IPS-18c (cell line): ENCODE results near the gene UST.
"Not testable (repeated sequence)": the region's sequence is repeated elsewhere in the genome, so short reads cannot be mapped to it uniquely, and the experiment has no call there.

ENCODE experiments used
- H3K4me3 ChIP-seq: 2 replicates; pipeline ENCODE4 v1.7.0; 2013; ENCODE audit warnings: low read depth, mild to moderate bottlenecking, low read length, moderate library complexity; ENCODE audit not compliant: insufficient read depth
- H3K9me3 ChIP-seq: one replicate; pipeline ENCODE4 v1.6.1; 2013; ENCODE audit warnings: mild to moderate bottlenecking, low read length, moderate library complexity; ENCODE audit not compliant: control insufficient read depth, insufficient read depth

UST gene

GRCh38 chr6:148956163-148956562, 209.3 kb downstream of the UST start:
- not testable (repeated sequence) for H3K4me3 ChIP-seq, H3K9me3 ChIP-seq

- H3K4me3 ChIP-seq = no peak overlapping the region
- H3K9me3 ChIP-seq = no peaks in the 10 kb centered on the region
Measured at GRCh38 chr6:148957752-148958151, 210.9 kb downstream of the UST start.

DNA sequence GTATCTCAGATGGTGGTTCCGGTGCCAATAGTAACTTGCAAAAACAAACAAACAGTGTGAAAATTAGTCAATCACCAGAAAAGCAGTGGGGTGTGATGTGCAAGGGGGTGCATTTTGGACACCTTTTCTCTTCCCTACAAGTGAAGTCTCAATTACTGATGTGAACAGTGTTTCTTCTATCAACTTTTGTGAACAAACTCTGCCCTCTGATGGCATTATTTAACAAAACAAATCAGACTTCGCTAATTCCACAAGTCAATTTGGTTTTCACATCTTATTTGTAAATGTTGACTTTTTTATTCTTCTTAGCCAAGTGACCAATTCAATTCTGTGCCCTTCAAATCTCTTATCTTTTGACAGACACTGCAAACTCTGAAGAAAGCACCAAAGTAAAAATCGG, 212.2 kb downstream of the UST start:
- no peak overlapping the region for H3K4me3 ChIP-seq
- no peaks in the 10 kb centered on the region for H3K9me3 ChIP-seq

DNA sequence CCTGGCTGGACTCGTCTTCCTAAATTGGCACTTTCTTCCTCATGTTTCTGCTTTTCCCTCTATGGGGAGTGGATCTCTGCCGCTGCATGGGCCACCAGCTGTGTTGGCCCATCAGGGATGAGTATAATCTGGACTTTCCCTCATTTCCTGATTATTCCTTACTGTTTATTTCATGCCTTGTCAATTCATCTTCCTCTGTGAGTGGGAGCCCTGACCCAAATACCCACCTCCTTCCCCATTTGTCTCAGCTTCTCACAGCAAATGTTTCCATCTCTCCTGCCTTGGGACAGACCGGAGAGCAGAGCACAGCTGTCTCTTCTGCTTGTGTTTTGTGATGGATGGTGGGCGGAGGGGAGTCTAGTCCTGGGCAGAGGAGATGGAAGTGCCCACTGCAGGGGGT, 212.7 kb downstream of the UST start:
- H3K9me3 ChIP-seq = no peaks in the 10 kb centered on the region
- no peak overlapping the region for H3K4me3 ChIP-seq

- Histone ChIP-seq H3K9me3 (no peaks in the 10 kb centered on the region), H3K4me3 (no peak overlapping the region)
Measured at GRCh38 chr6:148962854-148963515, 216.2 kb downstream of the UST start.

DNA sequence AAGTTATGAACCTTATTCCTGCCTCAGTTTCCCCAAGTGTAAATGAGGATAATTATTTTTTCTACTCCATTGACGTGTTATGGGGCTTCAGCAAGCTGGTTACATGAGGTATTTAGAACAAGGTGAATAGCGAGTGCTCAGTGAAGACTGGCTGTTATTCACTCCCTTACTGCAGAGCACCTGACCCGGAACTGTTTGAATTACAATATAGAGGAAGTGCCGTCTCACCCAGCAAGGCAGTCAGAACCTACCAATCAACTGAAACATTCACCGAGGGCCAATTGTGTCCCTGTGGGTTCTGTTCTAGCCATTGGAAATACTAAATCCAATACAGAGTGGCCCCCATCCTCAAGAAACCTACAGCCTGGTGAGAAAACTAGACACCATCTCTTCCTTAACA, 216.9 kb downstream of the UST start:
- Histone ChIP-seq H3K9me3 (no peaks in the 10 kb centered on the region), H3K4me3 (no peak overlapping the region)

- no peak overlapping the region for H3K4me3 ChIP-seq
- H3K9me3 ChIP-seq = no peaks in the 10 kb centered on the region
Measured at GRCh38 chr6:148964467-148964866, 217.6 kb downstream of the UST start.

DNA sequence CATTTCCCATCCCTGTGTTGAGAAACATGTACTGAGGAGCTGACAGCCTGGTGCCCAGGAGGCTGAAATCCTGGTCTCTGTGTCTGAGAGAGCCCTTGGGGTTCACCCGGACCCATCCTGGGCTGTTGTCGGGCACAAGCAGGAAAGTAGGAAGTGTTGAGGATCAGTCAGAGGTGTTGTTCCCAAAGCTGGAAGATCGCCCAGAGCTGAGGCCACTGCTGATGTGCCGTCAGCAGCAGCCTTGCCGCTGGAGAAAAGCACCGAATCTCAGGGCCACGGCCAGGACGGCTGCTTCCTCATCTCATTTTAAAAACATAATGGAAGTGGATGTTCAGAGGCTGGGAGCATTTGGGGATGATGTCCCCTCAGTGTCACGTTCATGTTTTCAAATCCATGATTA, 218.5 kb downstream of the UST start:
- H3K9me3 ChIP-seq = no peaks in the 10 kb centered on the region
- no peak overlapping the region for H3K4me3 ChIP-seq

DNA sequence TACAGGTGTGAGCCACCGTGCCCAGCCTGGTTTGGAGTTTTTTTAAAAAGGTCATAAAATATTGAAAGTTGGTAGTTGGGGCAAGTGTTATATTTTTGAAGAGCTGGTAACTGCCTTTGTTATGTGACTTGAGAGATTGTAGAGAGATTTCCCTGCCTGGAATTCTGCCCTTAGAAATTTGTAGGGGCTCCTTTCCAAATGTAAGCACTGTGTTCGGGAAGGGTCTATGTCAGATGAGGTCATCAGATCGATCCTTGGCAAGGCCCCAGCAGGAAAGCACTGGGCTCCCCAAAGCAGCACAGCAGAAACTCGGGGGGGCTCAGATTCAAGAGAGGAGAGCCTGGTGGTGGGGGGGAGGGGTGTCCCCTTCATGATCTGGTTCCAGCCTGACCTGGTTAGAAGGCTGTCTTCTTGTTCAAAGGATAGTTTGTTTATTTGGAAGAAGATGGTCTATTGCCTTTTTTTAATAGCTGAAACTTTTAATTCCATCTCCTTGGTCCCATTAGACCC, 220.2 kb downstream of the UST start:
- Histone ChIP-seq H3K9me3 (no peaks in the 10 kb centered on the region), H3K4me3 (no peak overlapping the region)

DNA sequence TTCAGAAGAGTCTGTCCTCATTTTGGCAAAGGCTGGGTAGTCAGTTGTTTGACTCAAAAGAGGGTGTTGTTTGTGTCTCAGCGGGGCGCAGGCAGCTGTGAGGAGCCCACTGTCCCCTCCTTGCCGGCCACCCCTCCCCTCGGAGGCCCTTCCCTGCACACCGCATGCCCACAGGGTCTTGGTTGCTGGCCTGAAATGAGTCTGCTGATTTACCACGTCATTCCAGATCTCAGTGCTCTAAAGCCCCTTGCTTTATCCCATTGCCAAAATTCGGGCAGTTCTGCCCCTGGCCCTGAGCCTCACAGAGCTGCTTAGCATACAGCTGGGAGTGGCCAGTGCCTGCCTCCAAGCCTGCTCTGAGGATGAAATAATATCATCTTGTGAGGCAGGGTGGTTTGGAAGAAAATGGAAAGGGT, 220.7 kb downstream of the UST start:
- no peak overlapping the region for H3K4me3 ChIP-seq

DNA sequence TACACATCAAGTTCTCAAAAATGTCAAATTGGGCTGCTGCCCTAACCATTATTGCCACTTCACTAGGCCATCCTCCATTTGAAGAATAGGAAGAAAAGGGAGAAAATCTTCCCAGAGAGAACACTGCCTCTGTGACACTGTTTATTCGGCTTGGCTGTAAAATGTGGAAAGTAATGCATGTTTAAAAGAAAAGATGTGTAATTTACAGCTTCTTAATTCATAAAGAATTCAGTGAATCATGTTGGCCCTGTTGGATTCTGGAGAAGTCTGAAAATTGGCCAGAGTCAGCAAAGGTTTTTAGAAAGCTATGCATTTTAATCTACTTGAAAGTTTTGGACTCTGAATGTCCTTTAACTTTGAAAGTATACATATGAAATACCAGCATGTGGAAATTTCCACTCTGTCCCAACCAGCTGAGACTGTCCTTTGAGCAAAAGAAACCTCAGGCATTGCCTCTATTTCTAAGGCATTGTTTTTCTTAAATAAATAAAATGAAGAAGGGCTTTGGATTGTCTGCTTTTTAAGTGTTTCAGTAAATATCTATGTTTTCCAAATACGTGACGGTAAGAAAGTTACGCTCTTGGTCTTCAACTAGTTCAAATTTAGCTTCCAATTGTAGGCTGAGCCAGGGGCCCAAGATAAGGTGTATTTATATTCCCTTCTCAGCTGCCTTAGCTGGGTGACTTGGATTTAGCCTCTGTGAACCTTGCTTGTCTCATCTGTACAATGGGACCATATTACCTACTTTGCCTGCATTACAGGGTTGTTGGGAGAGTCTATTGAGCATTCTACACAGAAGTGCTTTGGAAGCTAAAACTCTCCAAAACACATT, 222.2 kb downstream of the UST start:
- no peak overlapping the region for H3K4me3 ChIP-seq
- no peaks in the 10 kb centered on the region for H3K9me3 ChIP-seq

More for the DNA sequence above, 220.7 kb downstream of the UST start:
- H3K9me3 ChIP-seq = no peaks in the 10 kb centered on the region

DNA sequence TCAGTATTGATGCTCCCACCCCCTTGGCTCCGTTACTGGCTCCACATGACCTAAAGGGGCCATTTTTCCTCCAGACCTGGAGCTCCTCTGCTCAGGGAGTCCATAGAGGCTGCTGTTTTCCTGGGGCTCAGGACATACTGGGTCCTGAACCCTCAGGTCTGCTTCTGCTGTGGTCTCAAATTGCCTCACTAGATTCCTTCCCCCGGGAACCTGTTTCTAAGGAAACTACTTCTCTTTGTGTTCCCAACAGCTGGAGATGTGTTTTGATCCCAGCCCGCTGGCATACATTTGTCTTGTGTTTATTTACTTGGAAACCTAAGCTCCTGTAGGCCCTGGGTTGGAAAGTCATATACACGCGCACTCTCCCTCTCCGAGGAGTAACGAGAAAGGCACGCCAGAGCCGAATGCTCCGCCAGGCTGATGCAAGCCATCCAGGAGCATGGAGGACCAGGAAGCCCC, 222.8 kb downstream of the UST start:
- Histone ChIP-seq H3K4me3 (no peak overlapping the region), H3K9me3 (no peaks in the 10 kb centered on the region)

- no peak overlapping the region for H3K4me3 ChIP-seq
- H3K9me3 ChIP-seq = no peaks in the 10 kb centered on the region
Measured at GRCh38 chr6:148971031-148971927, 224.4 kb downstream of the UST start.

DNA sequence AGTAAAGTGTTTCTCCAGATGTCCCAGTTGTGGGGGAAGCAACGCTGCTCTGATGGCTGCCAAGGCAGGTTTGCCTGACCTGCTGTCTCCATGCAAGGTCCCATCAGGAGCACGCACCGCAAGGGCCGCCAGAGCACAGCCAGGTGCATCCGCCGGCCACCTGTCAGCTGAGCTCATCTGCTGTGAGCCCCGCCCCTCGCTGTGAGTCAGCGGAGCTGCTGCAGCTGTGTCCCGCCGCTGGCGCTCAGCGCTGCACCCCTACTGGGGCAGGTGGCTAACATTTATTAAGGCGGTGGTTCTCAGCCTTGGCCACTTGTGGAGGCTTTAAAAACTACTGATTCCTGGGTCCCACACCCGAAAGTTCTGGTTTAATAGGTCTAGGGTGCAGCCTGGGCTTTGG, 225.7 kb downstream of the UST start:
- no peak overlapping the region for H3K4me3 ChIP-seq
- H3K9me3 ChIP-seq = no peaks in the 10 kb centered on the region

GRCh38 chr6:148973538-148974208, 226.8 kb downstream of the UST start:
- Histone ChIP-seq H3K4me3 (no peak overlapping the region), H3K9me3 (no peaks in the 10 kb centered on the region)

GRCh38 chr6:148974351-148974750, 227.5 kb downstream of the UST start:
- no peak overlapping the region for H3K4me3 ChIP-seq
- H3K9me3 ChIP-seq = no peaks in the 10 kb centered on the region

- H3K9me3 ChIP-seq, H3K4me3 ChIP-seq: not testable (repeated sequence)
Measured at GRCh38 chr6:148978298-148978697, 231.5 kb downstream of the UST start.
